Body of pancreas (tissue), 4 donors: ENCODE data around the gene OR5F1. TPM values are rescaled to one million over a fixed set of nuclear protein-coding genes. Genes with fewer than 3 reads are reported as not detected.
A peak's percentile ranks its signal among the peaks of the same experiment; 100 is the strongest.

Experiments used
- ATAC-seq: fragments of 150-250 bp; one replicate; pipeline ENCODE4 v1.9.1; 2016
- DNase-seq, 4 donors: peaks; one replicate each; pipeline ENCODE4 v3.0.0-alpha.2; 2019
- H3K27ac ChIP-seq, 4 donors: fragments of 200-600 bp; sonication (generic); 1 replicate in 3 of 4; 2 replicates in 1 of 4; pipeline versions ENCODE4 v1.5.1 to v1.6.1; 2016 to 2019; ENCODE audit warnings: mild to moderate bottlenecking in 1 of 4, mixed read lengths in 1 of 4, moderate library complexity in 1 of 4
- H3K27me3 ChIP-seq, 2 donors: fragments of 200-600 bp; sonication (generic); one replicate each; pipeline ENCODE4 v1.6.0; 2016; ENCODE audit warnings: mild to moderate bottlenecking in 1 of 2
- H3K36me3 ChIP-seq, 2 donors: fragments of 200-600 bp; sonication (generic); replicated peaks in 1 of 2; 2 replicates each; pipeline ENCODE4 v1.5.1; 2016; ENCODE audit warnings: low read depth in 2 of 2; ENCODE audit not compliant: insufficient read depth in 1 of 2
- H3K4me1 ChIP-seq: fragments of 200-600 bp; sonication (generic); one replicate; pipeline ENCODE4 v1.6.0; 2016
- H3K4me3 ChIP-seq, 2 donors: fragments of 200-600 bp; sonication (generic); 1 replicate in 1 of 2; 2 replicates in 1 of 2; pipeline ENCODE4 v1.5.1; 2016 to 2019
- H3K9me3 ChIP-seq, 3 donors: fragments of 200-600 bp; sonication (generic); 1 replicate in 2 of 3; 2 replicates in 1 of 3; pipeline ENCODE4 v1.5.1; 2016
- CTCF ChIP-seq, 7 experiments: fragments of 450-650 bp in 4 of 7; fragments of 200-600 bp in 3 of 7; sonication (generic) in 3 of 7; IDR thresholded peaks; one replicate each; pipeline ENCODE4 v1.5.1; 2016 to 2019; ENCODE audit warnings: antibody characterized with exemption in 7 of 7
- POLR2A ChIP-seq, 3 donors: fragments of 450-650 bp; IDR thresholded peaks; one replicate each; pipeline ENCODE4 v1.6.1; 2016; ENCODE audit warnings: antibody characterized with exemption in 3 of 3, mild to moderate bottlenecking in 2 of 3
- WGBS, 2 donors: methylation state at CpG; one replicate each; pipeline ENCODE4 v1.1.5; 2017; 5-methylcytosine and 5-hydroxymethylcytosine counted together
- intact Hi-C: fragments of 100-400 bp; cut with DNase I; formaldehyde crosslinking; loops from one replicate; pipeline ENCODE4 v1.15.1; 2023
- total RNA-seq, 2 donors: library from RNA; depleted of rRNA; stranded (reverse); fragments of >200 nt; gene quantifications; one replicate each; pipeline ENCODE4 v1.1.0, GENCODE V29; 2016

OR5F1 gene
- total RNA-seq, 2 donors from 2014 or later: not detected

GRCh38 chr11:55969845-55970244, 24.6 kb downstream of the OR5F1 start, which contains the start of gene OR10AG1:
OR10AG1 (minus strand) TSS chr11:55969945; CDS start chr11:55969907, 38 bp downstream.
- intact Hi-C loops: no loop called here
- DNase-seq (no peak), ATAC-seq (no peak)
- no peaks in the 10 kb centered on the region for H3K4me1 ChIP-seq
- no peaks in the 10 kb centered on the region for H3K9me3 ChIP-seq
- no peaks in the 10 kb centered on the region for H3K27me3 ChIP-seq
- WGBS, 2 donors: 65 to 76% methylated on average over 2 of the region's 2 CpGs
- no peaks in the 10 kb centered on the region for H3K36me3 ChIP-seq
- TF ChIP-seq CTCF (IDR thresholded peaks at IDR 0.05): no peak
- TF ChIP-seq POLR2A (IDR thresholded peaks at IDR 0.05): no peak
- no peak within 1 kb of the TSS for H3K27ac ChIP-seq
- H3K4me3 ChIP-seq: no peak within 1 kb of the TSS

- intact Hi-C loops: no loop called here
- no peak for ATAC-seq
- 48 to 54% methylated on average over 5 of the region's 5 CpGs for WGBS, 2 donors
These were observed 26.5 kb downstream of the OR5F1 start for GRCh38 chr11:55967914-55968313.

GRCh38 chr11:55966391-55966790, 28.0 kb downstream of the OR5F1 start:
- WGBS, 2 donors: 56 to 57% methylated on average over 2 of the region's 2 CpGs
- H3K27me3 ChIP-seq: no peaks in the 10 kb centered on the region
- no peaks in the 10 kb centered on the region for H3K36me3 ChIP-seq
- H3K4me3 ChIP-seq: no peak overlapping the region
- intact Hi-C loops: no loop called here
- H3K4me1 ChIP-seq: no peaks in the 10 kb centered on the region
- DNase-seq: no peak
- TF ChIP-seq CTCF (IDR thresholded peaks at IDR 0.05) (no peak), POLR2A (IDR thresholded peaks at IDR 0.05) (no peak)
- no peak overlapping the region for H3K27ac ChIP-seq
- ATAC-seq: no peak
- no peaks in the 10 kb centered on the region for H3K9me3 ChIP-seq

More at GRCh38 chr11:55967914-55968313, 26.5 kb downstream of the OR5F1 start:
- no peaks in the 10 kb centered on the region for H3K9me3 ChIP-seq
- H3K27ac ChIP-seq: no peak overlapping the region
- H3K4me1 ChIP-seq: no peaks in the 10 kb centered on the region
- H3K27me3 ChIP-seq: no peaks in the 10 kb centered on the region
- H3K4me3 ChIP-seq: no peak overlapping the region
- DNase-seq: no peak
- no peaks in the 10 kb centered on the region for H3K36me3 ChIP-seq
- TF ChIP-seq CTCF (IDR thresholded peaks at IDR 0.05) (no peak), POLR2A (IDR thresholded peaks at IDR 0.05) (no peak)

- peak in 1 of 4 donors; percentile 7 for DNase-seq
- TF ChIP-seq CTCF (IDR thresholded peaks at IDR 0.05): no peak
- TF ChIP-seq POLR2A (IDR thresholded peaks at IDR 0.05): no peak
- H3K4me3 ChIP-seq: no peak overlapping the region
- H3K27ac ChIP-seq: no peak overlapping the region
- H3K27me3 ChIP-seq: no peaks in the 10 kb centered on the region
- no peaks in the 10 kb centered on the region for H3K4me1 ChIP-seq
- ATAC-seq: no peak
- WGBS, 2 donors: 7 to 15% methylated on average over 4 of the region's 4 CpGs
- H3K36me3 ChIP-seq: no peaks in the 10 kb centered on the region
- intact Hi-C loops: no loop called here
- no peaks in the 10 kb centered on the region for H3K9me3 ChIP-seq
These were observed 37.9 kb downstream of the OR5F1 start for GRCh38 chr11:55956521-55956920.

- 55 to 69% methylated on average over 4 of the region's 4 CpGs for WGBS, 2 donors
These were observed 45.1 kb downstream of the OR5F1 start for GRCh38 chr11:55949330-55949729.

More at GRCh38 chr11:55949330-55949729, 45.1 kb downstream of the OR5F1 start:
- no peaks in the 10 kb centered on the region for H3K27me3 ChIP-seq
- no peak for ATAC-seq
- H3K4me3 ChIP-seq: no peak overlapping the region
- TF ChIP-seq POLR2A (IDR thresholded peaks at IDR 0.05): no peak
- TF ChIP-seq CTCF (IDR thresholded peaks at IDR 0.05): no peak
- no peaks in the 10 kb centered on the region for H3K36me3 ChIP-seq
- intact Hi-C loops: no loop called here
- no peaks in the 10 kb centered on the region for H3K4me1 ChIP-seq
- H3K27ac ChIP-seq: no peak overlapping the region
- no peak for DNase-seq
- no peaks in the 10 kb centered on the region for H3K9me3 ChIP-seq
